ENCODE measurements around the gene KIFBP.
A peak's percentile ranks its signal among the peaks of the same experiment; 100 is the strongest.

The KIFBP gene

GRCh38 chr10:68955832-68956532 is 32.6 kb upstream of the KIFBP start, which contains the start of gene DDX21:
TSS of gene DDX21 (plus strand) at chr10:68956170. CDS start at chr10:68956226, 56 bp downstream.
- peaks cover 40% of the 10 kb centered on the region for H4K20me1 ChIP-seq (ENCODE audit: insufficient read depth, low read length, poor library complexity, severe bottlenecking)
- peak within 1 kb of the TSS; percentile 94 for H2AFZ ChIP-seq (ENCODE audit: low read length)
- peak within 1 kb of the TSS; percentile 95 for H3K9ac ChIP-seq (ENCODE audit: low read depth, low read length, poor library complexity, severe bottlenecking)
- H3K4me3 ChIP-seq (ENCODE audit: low read length, poor library complexity, severe bottlenecking): peak within 1 kb of the TSS; percentile 95
- TF ChIP-seq, protein P1, sequence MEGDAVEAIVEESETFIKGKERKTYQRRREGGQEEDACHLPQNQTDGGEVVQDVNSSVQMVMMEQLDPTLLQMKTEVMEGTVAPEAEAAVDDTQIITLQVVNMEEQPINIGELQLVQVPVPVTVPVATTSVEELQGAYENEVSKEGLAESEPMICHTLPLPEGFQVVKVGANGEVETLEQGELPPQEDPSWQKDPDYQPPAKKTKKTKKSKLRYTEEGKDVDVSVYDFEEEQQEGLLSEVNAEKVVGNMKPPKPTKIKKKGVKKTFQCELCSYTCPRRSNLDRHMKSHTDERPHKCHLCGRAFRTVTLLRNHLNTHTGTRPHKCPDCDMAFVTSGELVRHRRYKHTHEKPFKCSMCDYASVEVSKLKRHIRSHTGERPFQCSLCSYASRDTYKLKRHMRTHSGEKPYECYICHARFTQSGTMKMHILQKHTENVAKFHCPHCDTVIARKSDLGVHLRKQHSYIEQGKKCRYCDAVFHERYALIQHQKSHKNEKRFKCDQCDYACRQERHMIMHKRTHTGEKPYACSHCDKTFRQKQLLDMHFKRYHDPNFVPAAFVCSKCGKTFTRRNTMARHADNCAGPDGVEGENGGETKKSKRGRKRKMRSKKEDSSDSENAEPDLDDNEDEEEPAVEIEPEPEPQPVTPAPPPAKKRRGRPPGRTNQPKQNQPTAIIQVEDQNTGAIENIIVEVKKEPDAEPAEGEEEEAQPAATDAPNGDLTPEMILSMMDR (conservative IDR thresholded peaks at IDR 0.05; ENCODE audit: low read length): peak; percentile 89
- TF ChIP-seq EZH2phosphoT487 (IDR thresholded peaks at IDR 0.05; ENCODE audit: borderline replicate concordance): no peak
- peaks cover 29% of the 10 kb centered on the region for H3K4me1 ChIP-seq (ENCODE audit: insufficient read depth, low read length, poor library complexity, severe bottlenecking)
- peaks cover 3% of the 10 kb centered on the region; the same call in 1 of the 2 replicates for H3K36me3 ChIP-seq (ENCODE audit: insufficient read depth, low read length)
- H3K4me2 ChIP-seq (ENCODE audit: low read depth, low read length, poor library complexity, severe bottlenecking): peak within 1 kb of the TSS; percentile 89
- H3K79me2 ChIP-seq (ENCODE audit: insufficient read depth, low read length): peaks cover 58% of the 10 kb centered on the region
- no peaks in the 10 kb centered on the region for H3F3A ChIP-seq (ENCODE audit: low read depth)
- H3K9me2 ChIP-seq (replicated peaks; ENCODE audit: low read depth, low read length): no peaks in the 10 kb centered on the region
- H3K9me3 ChIP-seq (ENCODE audit: insufficient read depth, low read depth, low read length): no peaks in the 10 kb centered on the region
- no peaks in the 10 kb centered on the region for H3K27me3 ChIP-seq (ENCODE audit: insufficient read depth, low read length, poor library complexity, severe bottlenecking)

GRCh38 chr10:68957284-68957615 is 31.4 kb upstream of the KIFBP start:
- no peaks in the 10 kb centered on the region for H3F3A ChIP-seq (ENCODE audit: low read depth)
- peak overlapping the region; percentile 89 for H3K4me2 ChIP-seq (ENCODE audit: low read depth, low read length, poor library complexity, severe bottlenecking)
- H3K9me3 ChIP-seq (ENCODE audit: insufficient read depth, low read depth, low read length): no peaks in the 10 kb centered on the region
- peaks cover 16% of the 10 kb centered on the region; the same call in 1 of the 2 replicates for H3K36me3 ChIP-seq (ENCODE audit: insufficient read depth, low read length)
- peak overlapping the region; percentile 95 for H3K4me3 ChIP-seq (ENCODE audit: low read length, poor library complexity, severe bottlenecking)
- peaks cover 71% of the 10 kb centered on the region for H3K79me2 ChIP-seq (ENCODE audit: insufficient read depth, low read length)
- H4K20me1 ChIP-seq (ENCODE audit: insufficient read depth, low read length, poor library complexity, severe bottlenecking): peaks cover 53% of the 10 kb centered on the region
- H3K9me2 ChIP-seq (replicated peaks; ENCODE audit: low read depth, low read length): no peaks in the 10 kb centered on the region
- TF ChIP-seq, protein P1 (conservative IDR thresholded peaks at IDR 0.05; ENCODE audit: low read length): no peak
- no peak for TF ChIP-seq EZH2phosphoT487 (IDR thresholded peaks at IDR 0.05; ENCODE audit: borderline replicate concordance)
- peaks cover 41% of the 10 kb centered on the region for H3K4me1 ChIP-seq (ENCODE audit: insufficient read depth, low read length, poor library complexity, severe bottlenecking)
- H3K27me3 ChIP-seq (ENCODE audit: insufficient read depth, low read length, poor library complexity, severe bottlenecking): no peaks in the 10 kb centered on the region
- peak overlapping the region; percentile 95 for H3K9ac ChIP-seq (ENCODE audit: low read depth, low read length, poor library complexity, severe bottlenecking)
- no peak overlapping the region for H2AFZ ChIP-seq (ENCODE audit: low read length)

GRCh38 chr10:68957654-68958053 is 30.9 kb upstream of the KIFBP start:
- peak overlapping the region; percentile 89 for H3K4me2 ChIP-seq (ENCODE audit: low read depth, low read length, poor library complexity, severe bottlenecking)
- H3F3A ChIP-seq (ENCODE audit: low read depth): no peaks in the 10 kb centered on the region
- TF ChIP-seq EZH2phosphoT487 (IDR thresholded peaks at IDR 0.05; ENCODE audit: borderline replicate concordance): no peak
- TF ChIP-seq, protein P1 (conservative IDR thresholded peaks at IDR 0.05; ENCODE audit: low read length): no peak
- peak overlapping the region; percentile 95 for H3K9ac ChIP-seq (ENCODE audit: low read depth, low read length, poor library complexity, severe bottlenecking)
- H2AFZ ChIP-seq (ENCODE audit: low read length): no peak overlapping the region
- H3K9me2 ChIP-seq (replicated peaks; ENCODE audit: low read depth, low read length): no peaks in the 10 kb centered on the region
- H3K27me3 ChIP-seq (ENCODE audit: insufficient read depth, low read length, poor library complexity, severe bottlenecking): no peaks in the 10 kb centered on the region
- H3K9me3 ChIP-seq (ENCODE audit: insufficient read depth, low read depth, low read length): no peaks in the 10 kb centered on the region
- peaks cover 20% of the 10 kb centered on the region; the same call in 1 of the 2 replicates for H3K36me3 ChIP-seq (ENCODE audit: insufficient read depth, low read length)
- peaks cover 75% of the 10 kb centered on the region for H3K79me2 ChIP-seq (ENCODE audit: insufficient read depth, low read length)
- H4K20me1 ChIP-seq (ENCODE audit: insufficient read depth, low read length, poor library complexity, severe bottlenecking): peaks cover 53% of the 10 kb centered on the region
- peaks cover 41% of the 10 kb centered on the region for H3K4me1 ChIP-seq (ENCODE audit: insufficient read depth, low read length, poor library complexity, severe bottlenecking)
- H3K4me3 ChIP-seq (ENCODE audit: low read length, poor library complexity, severe bottlenecking): peak overlapping the region; percentile 95

All from Loucy (cell line).